ENCODE data around the gene COX8A.

GRCh38 chr11:64018310-64018709 is 43.9 kb downstream of the COX8A start:
- TF ChIP-seq PATZ1 (CRISPR knock-in tag; IDR thresholded peaks at IDR 0.05; ENCODE audit: borderline replicate concordance) (no peak), GLIS3 (CRISPR knock-in tag; IDR thresholded peaks at IDR 0.05) (no peak), ZFP30 (CRISPR knock-in tag; IDR thresholded peaks at IDR 0.05) (no peak), ISL1 (CRISPR knock-in tag; IDR thresholded peaks at IDR 0.05) (no peak), BACH2 (CRISPR knock-in tag; IDR thresholded peaks at IDR 0.05; ENCODE audit: borderline replicate concordance) (no peak), ZC3H10 (CRISPR knock-in tag; IDR thresholded peaks at IDR 0.05) (no peak), ZNF565 (CRISPR knock-in tag; conservative IDR thresholded peaks at IDR 0.05; ENCODE audit: low read depth) (no peak)

Measured in SK-N-SH treated with all-trans-retinoic acid at 6 μM for 48 hours (cell line).